Neural progenitor cell (in vitro differentiated cells): ENCODE measurements around the gene REXO1. TPM values are rescaled to one million over a fixed set of nuclear protein-coding genes. Genes with fewer than 3 reads are reported as not detected.

Experiments
- DNase-seq: peaks from one replicate; pipeline ENCODE4 v3.0.0-alpha.2; 2016; ENCODE audit warnings: low spot score
- H2AFZ ChIP-seq: fragments of 200-600 bp; sonication (generic); replicated peaks from 2 replicates; pipeline ENCODE4 v1.6.1; 2016; ENCODE audit warnings: antibody characterized with exemption
- H3F3A ChIP-seq: fragments of 200-600 bp; sonication (generic); 2 replicates; pipeline ENCODE4 v1.6.1; 2016; ENCODE audit warnings: antibody characterized with exemption, low read depth
- H3K27ac ChIP-seq: fragments of 200-600 bp; sonication (generic); 2 replicates; pipeline ENCODE4 v1.5.1; 2016; ENCODE audit warnings: mild to moderate bottlenecking
- H3K27me3 ChIP-seq: fragments of 200-600 bp; sonication (generic); 2 replicates; pipeline ENCODE4 v1.6.1; 2016; ENCODE audit warnings: mild to moderate bottlenecking, moderate library complexity
- H3K36me3 ChIP-seq: fragments of 200-600 bp; sonication (generic); 2 replicates; pipeline ENCODE4 v1.5.1; 2016
- H3K4me1 ChIP-seq: fragments of 200-600 bp; sonication (generic); 2 replicates; pipeline ENCODE4 v1.6.1; 2016; ENCODE audit warnings: mixed run types
- H3K4me2 ChIP-seq: fragments of 200-600 bp; sonication (generic); 2 replicates; pipeline ENCODE4 v1.6.1; 2016
- H3K4me3 ChIP-seq: fragments of 200-600 bp; sonication (generic); 2 replicates; pipeline ENCODE4 v1.5.1; 2016
- H3K79me2 ChIP-seq: fragments of 200-600 bp; sonication (generic); 2 replicates; pipeline ENCODE4 v1.6.1; 2016; ENCODE audit warnings: low read depth
- H3K9ac ChIP-seq: fragments of 200-600 bp; sonication (generic); 2 replicates; pipeline ENCODE4 v1.6.1; 2016
- H3K9me3 ChIP-seq: fragments of 200-600 bp; sonication (generic); 2 replicates; pipeline ENCODE4 v1.5.1; 2016; ENCODE audit warnings: low read depth
- H4K20me1 ChIP-seq: fragments of 200-600 bp; sonication (generic); 2 replicates; pipeline ENCODE4 v1.6.1; 2016; ENCODE audit warnings: low read depth
- H3K27ac Mint-ChIP-seq: 3 replicates; pipeline ENCODE4 v1.8.0; 2021; ENCODE audit warnings: mixed read lengths
- H3K27me3 Mint-ChIP-seq: 2 replicates; pipeline ENCODE4 v1.8.0; 2022; ENCODE audit warnings: low read depth, mild to moderate bottlenecking, inconsistent platforms, moderate library complexity, mixed read lengths; ENCODE audit not compliant: insufficient read depth
- H3K36me3 Mint-ChIP-seq: 3 replicates; pipeline ENCODE4 v1.8.0; 2021; ENCODE audit warnings: mixed read lengths
- H3K4me1 Mint-ChIP-seq: 3 replicates; pipeline ENCODE4 v1.8.0; 2021; ENCODE audit warnings: mixed read lengths
- H3K4me3 Mint-ChIP-seq: 3 replicates; pipeline ENCODE4 v1.8.0; 2021; ENCODE audit warnings: mild to moderate bottlenecking, moderate library complexity, mixed read lengths
- H3K9me3 Mint-ChIP-seq: 3 replicates; pipeline ENCODE4 v1.8.0; 2020; ENCODE audit warnings: mixed read lengths
- EZH2 ChIP-seq: fragments of 200-600 bp; sonication (generic); IDR thresholded peaks from 2 replicates; pipeline ENCODE4 v1.6.1; 2017; ENCODE audit warnings: antibody characterized with exemption, mild to moderate bottlenecking, moderate library complexity
- EZH2phosphoT487 ChIP-seq: fragments of 200-600 bp; sonication (generic); IDR thresholded peaks from 2 replicates; pipeline ENCODE4 v1.6.1; 2017; ENCODE audit warnings: antibody characterized with exemption
- total RNA-seq: library from RNA; depleted of rRNA; stranded (reverse); fragments of >200 nt; gene quantifications from 2 replicates; pipeline ENCODE4 v1.2.3, GENCODE V29; 2015; ENCODE audit warnings: low replicate concordance
- TF ChIP-seq, protein P1 (sequence below): fragments of 200-600 bp; sonication (generic); IDR thresholded peaks from 2 replicates; pipeline ENCODE4 v1.5.1; 2017; ENCODE audit warnings: antibody characterized with exemption, mild to moderate bottlenecking

The REXO1 gene
- total RNA-seq, 1 donor from 2014 or later: 38.7 TPM

- peaks cover 11% of the 10 kb centered on the region for H4K20me1 ChIP-seq
- TF ChIP-seq EZH2: no peak
- TF ChIP-seq, protein P1, sequence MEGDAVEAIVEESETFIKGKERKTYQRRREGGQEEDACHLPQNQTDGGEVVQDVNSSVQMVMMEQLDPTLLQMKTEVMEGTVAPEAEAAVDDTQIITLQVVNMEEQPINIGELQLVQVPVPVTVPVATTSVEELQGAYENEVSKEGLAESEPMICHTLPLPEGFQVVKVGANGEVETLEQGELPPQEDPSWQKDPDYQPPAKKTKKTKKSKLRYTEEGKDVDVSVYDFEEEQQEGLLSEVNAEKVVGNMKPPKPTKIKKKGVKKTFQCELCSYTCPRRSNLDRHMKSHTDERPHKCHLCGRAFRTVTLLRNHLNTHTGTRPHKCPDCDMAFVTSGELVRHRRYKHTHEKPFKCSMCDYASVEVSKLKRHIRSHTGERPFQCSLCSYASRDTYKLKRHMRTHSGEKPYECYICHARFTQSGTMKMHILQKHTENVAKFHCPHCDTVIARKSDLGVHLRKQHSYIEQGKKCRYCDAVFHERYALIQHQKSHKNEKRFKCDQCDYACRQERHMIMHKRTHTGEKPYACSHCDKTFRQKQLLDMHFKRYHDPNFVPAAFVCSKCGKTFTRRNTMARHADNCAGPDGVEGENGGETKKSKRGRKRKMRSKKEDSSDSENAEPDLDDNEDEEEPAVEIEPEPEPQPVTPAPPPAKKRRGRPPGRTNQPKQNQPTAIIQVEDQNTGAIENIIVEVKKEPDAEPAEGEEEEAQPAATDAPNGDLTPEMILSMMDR: no peak
- TF ChIP-seq EZH2phosphoT487: no peak
- H3K27me3 Mint-ChIP-seq: peaks cover 4% of the 10 kb centered on the region
- H2AFZ ChIP-seq: no peak overlapping the region
- H3K4me3 Mint-ChIP-seq: no peak overlapping the region
- no peaks in the 10 kb centered on the region for H3F3A ChIP-seq
- H3K36me3 Mint-ChIP-seq: peaks cover 4% of the 10 kb centered on the region
- H3K27ac ChIP-seq: no peak overlapping the region
- no peaks in the 10 kb centered on the region for H3K9me3 ChIP-seq
- DNase-seq: no peak
- no peak overlapping the region for H3K9ac ChIP-seq
- H3K36me3 ChIP-seq: no peaks in the 10 kb centered on the region
- H3K27me3 ChIP-seq: no peaks in the 10 kb centered on the region
- no peaks in the 10 kb centered on the region for H3K9me3 Mint-ChIP-seq
- H3K4me1 ChIP-seq: no peaks in the 10 kb centered on the region
- peaks cover 6% of the 10 kb centered on the region for H3K4me1 Mint-ChIP-seq
- no peak overlapping the region for H3K4me2 ChIP-seq
- H3K27ac Mint-ChIP-seq: no peak overlapping the region
- no peaks in the 10 kb centered on the region for H3K79me2 ChIP-seq
- no peak overlapping the region for H3K4me3 ChIP-seq
Measured at GRCh38 chr19:1817553-1818179, 30.6 kb downstream of the REXO1 start.

DNA sequence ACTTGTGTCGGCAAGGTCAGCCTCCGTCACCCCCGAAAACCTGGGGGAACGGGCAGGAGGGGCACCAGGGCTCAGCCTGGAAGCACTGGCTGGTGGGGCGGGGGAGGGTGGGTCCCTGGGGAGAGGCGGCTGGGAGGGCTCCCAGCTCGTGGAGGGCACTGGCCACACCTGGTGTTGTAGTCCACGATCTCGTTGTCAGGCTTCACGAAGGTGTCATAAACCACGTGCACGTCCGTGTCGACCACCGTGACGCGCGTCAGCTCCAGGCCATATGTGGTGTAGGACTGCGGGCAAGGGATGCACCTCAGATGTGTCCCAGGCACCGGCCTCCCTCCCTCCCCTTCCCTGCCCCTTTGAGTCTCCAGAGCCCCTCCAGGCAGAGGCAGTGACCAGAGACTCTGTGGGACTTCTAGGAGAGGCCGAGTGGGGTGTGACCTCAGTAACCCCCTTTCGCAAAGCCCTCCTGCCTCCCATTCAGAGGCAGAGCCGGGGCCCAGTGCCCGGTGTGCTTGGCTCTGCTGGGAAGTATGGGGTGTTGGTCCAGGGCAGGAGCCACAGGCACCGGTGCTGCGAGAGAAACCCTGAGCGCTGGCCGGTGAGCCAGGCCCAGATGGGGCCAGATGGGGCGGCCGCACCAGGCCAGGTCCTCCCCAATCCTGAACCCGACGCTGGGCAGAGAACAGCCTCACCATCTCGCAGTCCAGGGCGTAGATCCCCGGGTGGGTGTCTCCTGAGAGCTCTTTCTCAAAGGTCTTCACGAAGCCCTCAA lies 31.6 kb downstream of the REXO1 start:
- Mint-ChIP-seq H3K27ac (no peak overlapping the region), H3K27me3 (peaks cover 7% of the 10 kb centered on the region), H3K4me3 (no peak overlapping the region), H3K36me3 (peaks cover 4% of the 10 kb centered on the region), H3K9me3 (no peaks in the 10 kb centered on the region), H3K4me1 (peaks cover 9% of the 10 kb centered on the region)
- no peak overlapping the region for H2AFZ ChIP-seq
- H3K4me3 ChIP-seq: no peak overlapping the region
- peaks cover 11% of the 10 kb centered on the region for H4K20me1 ChIP-seq
- no peaks in the 10 kb centered on the region for H3K36me3 ChIP-seq
- H3K4me2 ChIP-seq: no peak overlapping the region
- H3K79me2 ChIP-seq: no peaks in the 10 kb centered on the region
- H3K9ac ChIP-seq: no peak overlapping the region
- H3F3A ChIP-seq: no peaks in the 10 kb centered on the region
- H3K27ac ChIP-seq: no peak overlapping the region
- no peak for TF ChIP-seq EZH2phosphoT487
- no peak for TF ChIP-seq EZH2
- TF ChIP-seq, protein P1: no peak
- no peaks in the 10 kb centered on the region for H3K9me3 ChIP-seq
- H3K27me3 ChIP-seq: peaks cover 7% of the 10 kb centered on the region
- no peaks in the 10 kb centered on the region for H3K4me1 ChIP-seq
- DNase-seq: no peak

DNA sequence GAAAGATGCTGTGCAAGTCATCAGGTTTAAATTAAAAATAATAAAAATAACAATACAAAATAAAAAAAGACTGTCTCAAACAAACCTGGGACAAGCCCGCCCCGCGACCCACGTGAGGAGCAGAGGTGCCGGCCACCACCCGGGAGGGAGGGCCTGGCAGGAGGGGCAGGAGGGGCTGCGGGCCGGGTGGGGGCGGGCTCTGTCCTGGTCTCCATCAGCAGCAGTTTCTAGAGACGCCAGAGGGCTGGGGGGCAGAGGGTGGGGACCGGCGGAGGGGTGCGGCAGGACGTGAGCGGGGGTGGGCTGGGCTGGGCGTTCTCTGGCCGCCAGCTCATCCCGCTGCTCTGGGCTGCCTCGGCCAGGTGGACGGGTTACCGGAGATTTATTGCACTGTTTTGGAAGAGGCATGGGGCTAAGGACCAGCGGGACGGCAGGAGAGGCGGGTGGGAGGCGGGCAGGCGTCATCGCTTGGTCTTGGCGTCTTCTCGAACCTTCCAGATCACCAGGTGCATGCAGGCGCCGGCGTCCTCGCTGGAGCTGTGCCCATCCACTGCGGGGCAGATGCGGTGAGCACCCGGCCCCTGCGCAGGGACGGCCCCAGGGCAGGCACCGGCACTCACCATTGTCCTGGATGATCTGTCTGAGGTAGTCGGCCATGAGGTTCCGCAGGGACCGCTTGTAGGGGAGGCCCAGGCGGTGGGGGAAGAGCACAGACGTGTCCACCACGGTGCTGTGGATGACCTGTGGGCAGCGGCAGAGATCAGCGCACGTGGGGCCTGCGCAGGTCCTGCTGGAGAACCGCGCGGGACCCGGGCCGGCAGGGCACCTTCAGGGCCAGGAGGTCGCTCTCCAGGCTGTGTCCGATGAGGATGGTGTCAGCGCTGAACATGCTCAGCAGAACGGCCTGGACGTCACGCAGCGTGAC lies 32.4 kb downstream of the REXO1 start:
- Histone ChIP-seq H3K4me1 (no peaks in the 10 kb centered on the region), H3K9me3 (no peaks in the 10 kb centered on the region), H3K27ac (no peak overlapping the region), H3K4me3 (no peak overlapping the region), H3F3A (peaks cover under 1% of the 10 kb centered on the region), H3K36me3 (no peaks in the 10 kb centered on the region), H3K79me2 (no peaks in the 10 kb centered on the region), H3K9ac (no peak overlapping the region), H3K27me3 (peaks cover 15% of the 10 kb centered on the region), H4K20me1 (peaks cover 11% of the 10 kb centered on the region), H2AFZ (no peak overlapping the region), H3K4me2 (no peak overlapping the region)
- H3K4me3 Mint-ChIP-seq: no peak overlapping the region
- H3K27me3 Mint-ChIP-seq: peaks cover 7% of the 10 kb centered on the region
- no peaks in the 10 kb centered on the region for H3K9me3 Mint-ChIP-seq
- no peak overlapping the region for H3K27ac Mint-ChIP-seq
- H3K36me3 Mint-ChIP-seq: peaks cover 4% of the 10 kb centered on the region
- TF ChIP-seq, protein P1: no peak
- TF ChIP-seq EZH2phosphoT487: no peak
- H3K4me1 Mint-ChIP-seq: peaks cover 10% of the 10 kb centered on the region
- no peak for DNase-seq
